WTC11 (cell line): Measurements from ENCODE around the gene ALPI. TPM values are rescaled to one million over a fixed set of nuclear protein-coding genes. Genes with fewer than 3 reads are reported as not detected.
A peak's percentile ranks its signal among the peaks of the same experiment; 100 is the strongest.

Source experiments
- ATAC-seq: fragments of 200-7000 bp; cut with Tn5 transposase; 2 replicates; pipeline ENCODE4 v1.10.0; 2021; ENCODE audit warnings: mild to moderate bottlenecking, moderate library complexity
- CTCF ChIA-PET: fragments of 300-600 bp; sonication (Branson Sonifier 250); formaldehyde crosslinking; loops from one replicate; lab custom pipeline; 2021; ENCODE audit warnings: antibody characterized with exemption; lab: Charles Lee
- POLR2A ChIA-PET: fragments of 350-600 bp; sonication (Branson Sonifier 250); formaldehyde crosslinking; loops from one replicate; lab custom pipeline; 2021; ENCODE audit warnings: antibody characterized with exemption; lab: Charles Lee
- DNase-seq: peaks from one replicate; pipeline ENCODE4 v3.0.0; 2021; ENCODE audit warnings: low spot score
- H3K27ac Mint-ChIP-seq: 2 replicates; pipeline ENCODE4 v1.8.0; 2021; ENCODE audit warnings: mixed read lengths
- H3K27me3 Mint-ChIP-seq: 2 replicates; pipeline ENCODE4 v1.8.0; 2021; ENCODE audit warnings: low read depth, mild to moderate bottlenecking, moderate library complexity, mixed read lengths
- H3K36me3 Mint-ChIP-seq: 2 replicates; pipeline ENCODE4 v1.8.0; 2021; ENCODE audit warnings: mixed read lengths
- H3K4me1 Mint-ChIP-seq: 2 replicates; pipeline ENCODE4 v1.8.0; 2022; ENCODE audit warnings: mixed read lengths
- H3K4me3 Mint-ChIP-seq: 2 replicates; pipeline ENCODE4 v1.8.0; 2021; ENCODE audit warnings: mild to moderate bottlenecking, moderate library complexity, mixed read lengths
- H3K9me3 Mint-ChIP-seq: 2 replicates; pipeline ENCODE4 v1.8.0; 2021; ENCODE audit warnings: mixed read lengths
- AR ChIP-seq: fragments of 250-450 bp; sonication (Bioruptor Pico); IDR thresholded peaks from 2 replicates; pipeline ENCODE4 v1.9.0; 2021; ENCODE audit warnings: mild to moderate bottlenecking
- ARID4B ChIP-seq: sonication (generic); formaldehyde crosslinking; IDR thresholded peaks from 2 replicates; pipeline ENCODE4 v1.8.0; 2023; ENCODE audit warnings: missing genetic modification reagents, mild to moderate bottlenecking, borderline replicate concordance
- ATF2 ChIP-seq: sonication (generic); formaldehyde crosslinking; IDR thresholded peaks from 2 replicates; pipeline ENCODE4 v1.8.1; 2022; ENCODE audit warnings: low read depth, missing genetic modification reagents, borderline replicate concordance
- ELF4 ChIP-seq: sonication (generic); formaldehyde crosslinking; IDR thresholded peaks from 2 replicates; pipeline ENCODE4 v1.8.1; 2022; ENCODE audit warnings: low read depth, mild to moderate bottlenecking, moderate library complexity, missing genetic modification reagents
- IRF2 ChIP-seq: sonication (generic); formaldehyde crosslinking; IDR thresholded peaks from 2 replicates; pipeline ENCODE4 v1.8.0; 2022; ENCODE audit warnings: low read depth, missing genetic modification reagents, borderline replicate concordance
- JAZF1 ChIP-seq: fragments of 250-450 bp; sonication (Bioruptor Pico); IDR thresholded peaks from 2 replicates; pipeline ENCODE4 v1.9.0; 2021; ENCODE audit warnings: moderate library complexity, mild to moderate bottlenecking, inconsistent platforms
- KAT7 ChIP-seq: sonication (generic); formaldehyde crosslinking; IDR thresholded peaks from 2 replicates; pipeline ENCODE4 v1.8.1; 2023; ENCODE audit warnings: missing genetic modification reagents, mild to moderate bottlenecking, borderline replicate concordance
- MAX ChIP-seq: sonication (generic); formaldehyde crosslinking; IDR thresholded peaks from 2 replicates; pipeline ENCODE4 v1.8.0; 2022; ENCODE audit warnings: mild to moderate bottlenecking, missing genetic modification reagents
- NFYB ChIP-seq: sonication (generic); formaldehyde crosslinking; conservative IDR thresholded peaks from 2 replicates; pipeline ENCODE4 v1.8.0; 2022; ENCODE audit warnings: low read depth, missing genetic modification reagents
- TP53 ChIP-seq: sonication (generic); formaldehyde crosslinking; IDR thresholded peaks from 2 replicates; pipeline ENCODE4 v1.8.1; 2023; ENCODE audit warnings: mild to moderate bottlenecking, missing genetic modification reagents
- ZNF219 ChIP-seq: sonication (generic); formaldehyde crosslinking; IDR thresholded peaks from 2 replicates; pipeline ENCODE4 v1.8.0; 2023; ENCODE audit warnings: missing genetic modification reagents, mild to moderate bottlenecking, borderline replicate concordance
- ZNF281 ChIP-seq: sonication (generic); formaldehyde crosslinking; IDR thresholded peaks from 2 replicates; pipeline ENCODE4 v1.8.0; 2023; ENCODE audit warnings: mild to moderate bottlenecking, missing genetic modification reagents
- ZNF396 ChIP-seq: fragments of 250-450 bp; sonication (Bioruptor Pico); IDR thresholded peaks from 2 replicates; pipeline ENCODE4 v1.8.0; 2021; ENCODE audit warnings: mild to moderate bottlenecking, moderate library complexity, borderline replicate concordance
- ZNF423 ChIP-seq: fragments of 250-450 bp; sonication (Bioruptor Pico); IDR thresholded peaks from 2 replicates; pipeline ENCODE4 v2.1.2; 2022; ENCODE audit warnings: mild to moderate bottlenecking, moderate library complexity
- total RNA-seq: library from RNA; stranded (reverse); gene quantifications from 3 replicates; pipeline ENCODE4 v1.2.3, GENCODE V29; 2021

The ALPI gene
- total RNA-seq, 1 experiment from 2014 or later = not detected

- Mint-ChIP-seq H3K36me3 (peaks cover 14% of the 10 kb centered on the region), H3K9me3 (peaks cover 5% of the 10 kb centered on the region), H3K4me3 (peak overlapping the region; percentile 77), H3K4me1 (peaks cover 34% of the 10 kb centered on the region), H3K27me3 (peaks cover 76% of the 10 kb centered on the region), H3K27ac (no peak overlapping the region)
- peak; percentile 7 for ATAC-seq
- POLR2A ChIA-PET = interaction anchor here (0.5 to 1.3 kb wide), 2 partner anchors 31 to 113 kb away, joined by 3 to 4 read pairs; no protein-coding TSS in a partner anchor
- TF ChIP-seq NFYB (CRISPR knock-in tag) (no peak), ATF2 (CRISPR knock-in tag) (no peak), KAT7 (CRISPR knock-in tag) (peak; percentile 37; the same call in 1 of the 2 replicates), MAX (CRISPR knock-in tag) (peak; percentile 37), ELF4 (CRISPR knock-in tag) (no peak), TP53 (peak; percentile 13; the same call in 1 of the 2 replicates), ZNF219 (CRISPR knock-in tag) (no peak), JAZF1 (CRISPR knock-in tag) (no peak), ZNF281 (no peak), ARID4B (CRISPR knock-in tag) (no peak; the same call in 1 of the 2 replicates), AR (CRISPR knock-in tag) (no peak), ZNF396 (CRISPR knock-in tag) (no peak), IRF2 (no peak), ZNF423 (CRISPR knock-in tag) (peak; percentile 34; the same call in 1 of the 2 replicates)
- CTCF ChIA-PET = interaction anchor here (0.9 to 1.9 kb wide), 9 partner anchors 18 to 519 kb away, joined by 3 to 6 read pairs (median 4); no protein-coding TSS in a partner anchor
- DNase-seq = peak; percentile 49
Measured at GRCh38 chr2:232419245-232420072, 36.5 kb upstream of the ALPI start.
